HTERT RPE-1 (cell line): ENCODE data around the gene CACNG6.

Source experiments
- in situ Hi-C: fragments of 300-500 bp; cut with MboI; formaldehyde crosslinking; loops from 4 replicates; pipeline ENCODE4 v1.14.3; 2020; ENCODE audit warnings: low sequenced_read_pairs

The CACNG6 gene

DNA sequence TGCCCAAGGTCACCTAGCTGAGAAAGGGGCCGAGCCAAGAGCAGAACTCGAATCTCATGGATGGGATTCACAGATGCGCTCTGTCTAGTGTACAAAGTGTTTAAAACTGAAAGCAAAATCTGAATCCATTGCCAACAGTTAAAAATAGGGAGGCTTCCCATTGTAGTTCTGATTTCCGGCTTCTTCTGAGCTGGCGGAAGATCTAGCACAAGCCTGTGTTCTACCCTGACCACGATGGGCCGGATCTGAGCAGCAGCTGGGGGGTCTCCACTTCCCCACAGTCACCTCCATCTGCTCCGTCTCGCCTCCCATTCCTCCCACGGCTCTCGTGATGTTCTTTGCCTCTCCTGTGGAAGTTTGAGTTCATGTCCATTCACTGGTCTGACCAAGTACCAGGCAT is 26.3 kb upstream of the CACNG6 start:
- in situ Hi-C loops = no loop called here

DNA sequence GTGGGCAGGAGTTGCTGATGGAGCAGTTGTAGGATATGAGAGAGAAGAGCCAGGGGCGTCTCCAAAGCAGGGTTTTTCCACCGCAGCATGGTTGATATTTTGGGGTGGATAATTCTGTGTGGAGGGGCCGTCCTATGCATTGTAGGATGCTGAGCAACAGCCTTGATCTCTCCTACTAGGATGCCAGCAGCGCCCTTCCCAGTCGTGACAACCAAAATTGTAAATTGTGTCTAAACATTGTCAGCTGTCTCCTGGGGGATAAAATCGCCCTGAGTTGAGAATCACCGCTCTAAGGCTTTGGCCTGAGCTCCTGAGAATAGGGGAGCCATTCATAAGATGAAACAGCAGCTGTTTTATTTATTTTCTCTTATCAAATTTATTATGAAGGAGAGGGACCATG is 24.5 kb upstream of the CACNG6 start:
- in situ Hi-C loops = no loop called here

- in situ Hi-C loops = no loop called here
These were observed 22.1 kb upstream of the CACNG6 start for GRCh38 chr19:53969366-53969765.

GRCh38 chr19:53971673-53972072 is 19.8 kb upstream of the CACNG6 start:
- in situ Hi-C loops = no loop called here

- in situ Hi-C loops = no loop called here
These were observed 13.9 kb upstream of the CACNG6 start for GRCh38 chr19:53977429-53977990.

DNA sequence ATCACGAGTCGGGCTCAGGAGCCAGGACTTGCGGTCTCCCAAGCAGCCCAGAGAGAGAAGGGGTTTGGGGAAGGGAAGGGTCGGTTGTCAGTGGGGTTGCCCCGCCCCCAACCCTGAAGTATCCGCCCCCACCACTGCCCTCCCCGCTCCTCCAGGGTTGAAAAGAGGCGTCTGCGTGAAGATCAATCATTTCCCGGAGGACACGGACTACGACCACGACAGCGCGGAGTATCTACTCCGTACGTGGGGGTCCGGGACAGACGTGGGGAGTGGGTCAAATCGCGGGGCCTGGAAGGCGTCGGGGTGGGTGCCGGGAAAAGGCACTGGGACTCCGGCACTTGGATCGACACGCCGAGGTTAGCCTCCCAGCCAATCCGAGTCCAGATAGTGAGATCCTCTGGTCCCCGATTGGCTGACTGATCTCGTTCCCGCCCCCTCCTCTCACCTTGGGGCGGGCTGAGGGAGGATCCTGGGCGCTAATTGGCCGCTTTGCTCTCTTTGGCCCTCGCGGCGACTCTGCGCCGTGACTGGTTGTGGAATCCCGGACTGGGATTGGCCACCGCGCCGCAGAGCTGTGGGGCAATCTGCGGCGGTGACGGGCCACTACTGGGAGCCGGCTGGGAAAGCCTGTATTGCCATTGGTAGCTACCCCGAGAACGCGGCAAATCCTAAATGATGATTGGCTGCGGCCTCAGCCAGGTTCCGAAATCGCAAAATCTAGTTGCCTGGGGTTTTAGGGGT is 13.3 kb upstream of the CACNG6 start:
- in situ Hi-C loops = no loop called here

DNA sequence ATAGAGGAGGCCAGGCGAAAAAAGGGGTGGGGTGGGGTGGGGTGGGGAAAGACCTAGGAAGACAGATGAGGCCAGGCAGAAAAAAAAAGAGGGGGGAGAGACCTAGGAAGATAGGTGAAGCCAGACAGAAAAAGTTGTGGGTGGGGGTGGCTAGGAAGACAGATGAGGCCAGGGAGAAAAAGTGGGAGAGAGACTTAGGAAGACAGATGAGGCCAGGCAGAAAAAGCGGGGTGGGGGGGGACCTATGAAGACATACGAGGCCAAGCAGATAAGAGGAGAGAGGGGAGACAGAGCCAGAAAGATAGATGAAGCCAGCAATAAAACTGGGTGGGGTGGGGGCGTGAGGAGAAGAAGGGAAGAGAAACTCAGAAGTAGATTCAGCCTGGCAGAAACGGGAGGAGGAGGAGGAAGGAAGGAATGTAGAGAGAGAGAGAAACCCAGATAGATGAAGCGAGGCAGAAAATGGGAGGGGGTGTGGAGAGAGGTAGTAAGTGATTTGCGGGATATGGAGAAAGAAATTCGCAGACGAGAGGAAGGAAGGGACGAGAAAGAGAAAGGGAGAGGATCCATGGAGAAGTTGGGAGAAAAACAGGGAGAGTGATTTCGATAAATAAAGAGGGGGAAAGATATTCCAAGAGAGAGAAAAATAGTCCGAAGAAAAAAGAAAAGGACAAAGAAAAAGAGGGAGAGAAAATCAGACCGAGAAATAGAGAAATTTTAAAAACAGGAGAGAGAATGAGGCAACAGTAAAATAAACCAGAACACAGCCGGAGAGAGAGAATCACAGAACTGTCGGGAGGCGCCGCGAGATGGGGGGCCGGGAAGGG is 12.2 kb upstream of the CACNG6 start:
- in situ Hi-C loops = no loop called here

DNA sequence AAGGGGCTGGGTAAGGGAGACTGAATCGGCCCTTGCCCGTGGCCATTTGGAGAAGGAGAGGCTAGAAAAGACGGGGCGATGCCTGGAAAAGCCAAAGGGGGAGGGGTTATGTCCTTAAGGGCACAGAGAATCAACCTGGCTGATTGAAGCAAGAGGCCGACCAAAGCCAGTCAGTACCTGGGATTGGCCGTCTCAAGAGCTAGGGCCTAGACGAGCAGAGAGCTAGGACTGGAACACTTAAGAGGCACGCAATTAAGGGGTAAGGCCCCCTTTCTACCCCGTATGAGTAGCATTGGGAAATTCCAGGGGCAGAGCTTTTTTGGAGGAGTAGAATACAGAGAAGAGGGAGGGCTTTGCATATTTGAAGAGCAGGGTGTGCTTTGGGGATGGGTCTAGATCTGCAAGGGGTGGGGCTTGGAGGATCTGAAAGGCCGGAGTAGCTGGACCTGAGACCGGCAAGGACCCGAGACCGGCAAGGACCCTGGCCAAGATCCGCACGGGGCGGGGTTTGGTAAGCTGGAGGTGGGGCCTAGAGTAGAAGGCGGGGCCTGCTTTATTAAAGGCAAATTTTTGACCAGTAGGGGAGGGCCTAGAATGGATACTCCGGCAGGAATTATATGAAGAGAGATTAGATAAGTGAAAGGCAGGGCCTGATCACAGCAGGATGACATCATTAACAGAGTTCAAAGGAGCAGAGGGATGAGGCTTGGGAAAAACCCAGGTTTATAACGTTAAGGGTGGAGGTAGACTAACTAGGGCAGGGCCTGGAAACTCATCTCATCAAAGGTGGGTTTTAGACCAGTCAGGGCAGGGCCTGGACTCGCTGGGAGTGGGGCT is 10.7 kb upstream of the CACNG6 start:
- in situ Hi-C loops = no loop called here

GRCh38 chr19:53981376-53981951 is 10.0 kb upstream of the CACNG6 start:
- in situ Hi-C loops = no loop called here

DNA sequence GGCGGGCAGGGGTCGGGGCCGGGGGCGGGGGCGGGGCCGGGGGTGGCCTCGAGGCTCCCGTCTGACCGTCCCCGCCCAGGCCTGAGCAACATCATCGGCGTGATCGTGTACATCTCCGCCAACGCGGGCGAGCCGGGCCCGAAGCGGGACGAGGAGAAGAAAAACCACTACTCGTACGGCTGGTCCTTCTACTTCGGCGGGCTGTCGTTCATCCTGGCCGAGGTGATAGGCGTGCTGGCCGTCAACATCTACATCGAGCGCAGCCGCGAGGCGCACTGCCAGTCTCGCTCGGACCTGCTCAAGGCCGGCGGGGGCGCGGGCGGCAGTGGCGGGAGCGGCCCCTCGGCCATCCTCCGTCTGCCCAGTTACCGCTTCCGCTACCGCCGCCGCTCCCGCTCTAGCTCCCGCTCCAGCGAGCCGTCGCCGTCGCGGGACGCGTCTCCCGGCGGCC is 9.4 kb upstream of the CACNG6 start:
- in situ Hi-C loops = no loop called here

DNA sequence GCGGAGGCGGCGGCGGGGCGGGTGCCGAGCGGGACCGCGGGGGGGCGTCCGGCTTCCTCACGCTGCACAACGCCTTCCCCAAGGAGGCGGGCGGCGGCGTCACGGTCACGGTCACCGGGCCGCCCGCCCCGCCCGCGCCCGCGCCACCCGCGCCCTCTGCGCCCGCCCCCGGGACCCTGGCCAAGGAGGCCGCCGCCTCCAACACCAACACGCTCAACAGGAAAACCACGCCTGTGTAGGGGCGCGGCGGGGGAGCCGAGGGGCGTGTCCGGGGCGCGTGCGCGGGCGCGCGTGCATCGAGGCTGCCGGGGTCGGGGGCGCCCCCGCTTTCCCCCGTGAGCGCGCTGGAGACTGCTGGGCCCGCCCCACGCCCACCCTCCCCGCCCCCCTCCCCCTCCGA is 8.8 kb upstream of the CACNG6 start:
- in situ Hi-C loops = no loop called here

DNA sequence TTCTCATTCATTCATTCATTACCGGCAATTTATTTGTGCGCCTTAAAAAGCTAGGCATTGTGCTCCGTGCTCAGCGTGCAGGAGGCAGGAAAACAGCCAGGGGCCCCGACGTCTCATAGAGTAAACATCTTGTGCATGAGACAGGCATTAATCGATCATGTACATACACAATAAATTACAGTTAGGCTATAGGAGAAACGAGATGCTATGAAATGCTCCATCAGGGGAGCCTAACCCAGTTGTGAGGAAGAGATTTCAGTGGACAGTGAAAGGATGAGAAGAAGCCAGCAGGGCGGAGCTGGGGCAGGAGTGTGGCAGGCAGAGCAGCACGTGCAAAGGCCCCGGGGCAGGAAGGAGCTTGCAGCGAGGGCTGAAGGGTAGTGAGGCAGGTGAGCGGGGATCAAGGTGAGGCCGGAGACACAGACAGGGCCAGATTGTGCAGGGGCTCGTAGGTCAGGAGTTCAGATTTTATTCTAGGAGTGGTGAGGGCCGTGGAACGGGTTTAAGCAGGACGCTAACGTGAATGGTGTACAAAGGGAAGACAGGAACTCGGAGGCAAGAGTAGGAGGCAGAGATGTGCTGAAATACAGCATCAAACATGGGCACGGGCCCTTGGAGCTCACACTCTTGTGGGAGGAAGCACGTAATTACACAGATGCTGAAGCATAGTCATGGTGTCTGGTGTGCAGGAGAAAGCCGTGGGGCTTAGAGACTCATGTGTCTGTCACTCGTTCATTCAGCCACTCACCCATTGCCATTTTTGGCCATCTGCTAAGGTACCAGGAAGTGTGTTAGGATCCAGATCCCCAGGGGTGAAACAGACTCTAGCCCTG is 7.8 kb upstream of the CACNG6 start:
- in situ Hi-C loops = no loop called here

GRCh38 chr19:53985863-53986262 is 5.6 kb upstream of the CACNG6 start:
- in situ Hi-C loops = no loop called here

DNA sequence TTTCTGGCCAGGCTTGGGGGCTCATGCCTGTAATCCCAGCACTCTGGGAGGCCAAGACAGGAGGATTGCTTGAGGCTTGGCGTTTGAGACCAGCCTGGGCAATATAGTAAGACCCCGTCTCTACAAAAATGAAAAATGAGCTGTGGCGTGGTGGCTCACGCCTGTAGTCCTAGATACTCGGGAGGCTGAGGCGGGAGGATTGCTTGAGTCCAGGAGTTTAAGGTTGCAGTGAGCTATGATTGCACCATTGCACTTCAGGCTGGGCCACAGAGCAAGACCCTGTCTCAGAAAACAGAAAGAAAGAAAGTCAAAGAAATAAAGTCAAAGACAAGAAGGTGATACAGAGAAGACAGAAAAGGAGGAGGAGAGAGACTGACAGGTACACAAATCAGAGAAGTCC is 2.5 kb upstream of the CACNG6 start:
- in situ Hi-C loops = no loop called here

DNA sequence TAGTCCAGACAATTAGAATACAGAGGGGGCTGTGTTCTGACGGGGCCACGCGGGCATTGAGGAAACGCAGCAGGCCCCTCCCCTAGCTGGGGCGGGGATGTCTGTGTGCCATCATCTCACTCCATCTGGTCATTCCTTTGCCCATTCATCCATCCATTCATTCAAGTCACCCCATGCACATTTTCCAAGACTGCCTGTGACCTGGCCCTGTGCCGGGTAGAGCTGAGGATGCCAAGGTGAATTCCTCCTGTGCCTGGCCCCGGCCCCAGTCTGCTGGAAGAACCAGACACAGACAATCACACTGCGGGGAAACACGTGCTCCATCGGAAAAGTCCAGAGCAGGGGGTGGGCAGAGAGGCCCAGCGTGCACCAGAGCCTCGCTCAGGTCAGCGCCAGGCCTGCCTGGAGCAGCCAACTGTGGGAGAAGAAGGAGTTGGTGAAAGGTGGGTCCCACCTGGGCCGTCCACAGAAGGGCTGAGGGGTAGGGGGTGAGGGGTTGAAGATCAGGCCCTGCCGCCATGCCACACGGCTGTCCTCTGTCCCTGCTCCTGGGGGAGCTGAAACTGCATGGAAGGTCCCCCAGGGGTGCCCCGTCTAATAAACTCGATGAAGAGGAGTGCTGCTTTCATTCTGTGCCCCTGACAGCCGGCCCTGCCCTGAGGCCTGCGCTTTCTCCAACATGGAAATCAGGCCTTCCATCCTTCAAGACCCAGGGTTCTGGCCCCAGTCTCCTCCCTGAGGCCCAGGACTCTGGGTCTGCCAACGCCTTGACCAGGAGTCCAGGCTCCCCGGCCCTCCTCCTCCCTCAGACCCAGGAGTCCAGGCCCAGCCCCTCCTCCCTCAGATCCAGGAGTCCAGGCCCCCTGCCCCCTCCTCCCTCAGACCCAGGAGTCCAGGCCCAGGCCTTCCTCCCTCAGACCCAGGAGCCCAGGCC is 1.6 kb upstream of the CACNG6 start:
- in situ Hi-C loops = no loop called here

DNA sequence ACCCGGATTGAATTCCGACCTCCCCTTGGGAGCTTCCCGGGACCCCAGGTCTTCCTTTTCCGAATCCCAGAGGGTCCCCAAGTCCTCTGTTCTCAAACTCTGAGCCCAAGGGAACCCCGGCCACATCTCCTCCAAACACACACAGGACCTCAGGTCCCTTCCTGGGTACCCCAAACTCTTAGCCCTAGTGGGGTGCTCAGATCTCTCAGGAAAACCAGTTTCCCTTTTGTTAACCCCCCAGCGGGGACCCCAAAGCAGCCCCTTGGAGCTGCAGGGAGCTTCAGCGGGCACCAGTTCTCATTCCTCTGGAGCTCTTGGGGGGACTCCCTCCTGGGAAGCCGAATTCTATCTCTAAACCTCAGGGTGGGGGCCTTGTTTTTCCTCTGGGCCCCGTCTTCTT is 774 bp downstream of the CACNG6 start:
- in situ Hi-C loops = no loop called here

GRCh38 chr19:53992815-53993214 is 1.4 kb downstream of the CACNG6 start:
- in situ Hi-C loops = no loop called here

DNA sequence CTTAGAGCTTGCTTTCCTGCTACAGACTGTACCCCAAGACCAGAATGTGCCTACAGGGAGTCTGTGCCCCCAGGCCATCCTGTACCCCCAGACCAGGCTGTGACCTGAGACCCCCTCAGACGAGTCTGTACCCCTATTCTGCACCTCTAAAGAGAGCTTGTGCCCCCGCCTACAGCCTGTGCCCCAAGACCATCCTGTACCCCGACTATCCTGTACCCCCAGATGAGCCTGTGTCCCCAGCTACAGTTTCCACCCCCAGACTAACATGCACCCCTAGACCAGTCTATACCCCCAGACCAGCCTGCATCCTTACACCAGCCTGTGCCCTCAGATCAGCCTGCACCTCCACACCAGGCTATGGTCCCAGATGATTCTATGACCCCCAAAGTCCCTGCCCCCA is 2.0 kb downstream of the CACNG6 start:
- in situ Hi-C loops = no loop called here

GRCh38 chr19:53994811-53995210 is 3.4 kb downstream of the CACNG6 start:
- in situ Hi-C loops = no loop called here
